NCI-H1048 (cell line): Measurements from ENCODE around the gene PCYT2.
A peak's percentile ranks its signal among the peaks of the same experiment; 100 is the strongest.

ENCODE experiments used
- DNase-seq: peaks from one replicate; lab custom pipeline; 2025; lab: John Stamatoyannopoulos, UW

PCYT2 gene

GRCh38 chr17:81869221-81870130 is 41.7 kb downstream of the PCYT2 start:
- DNase-seq: no peak

DNA sequence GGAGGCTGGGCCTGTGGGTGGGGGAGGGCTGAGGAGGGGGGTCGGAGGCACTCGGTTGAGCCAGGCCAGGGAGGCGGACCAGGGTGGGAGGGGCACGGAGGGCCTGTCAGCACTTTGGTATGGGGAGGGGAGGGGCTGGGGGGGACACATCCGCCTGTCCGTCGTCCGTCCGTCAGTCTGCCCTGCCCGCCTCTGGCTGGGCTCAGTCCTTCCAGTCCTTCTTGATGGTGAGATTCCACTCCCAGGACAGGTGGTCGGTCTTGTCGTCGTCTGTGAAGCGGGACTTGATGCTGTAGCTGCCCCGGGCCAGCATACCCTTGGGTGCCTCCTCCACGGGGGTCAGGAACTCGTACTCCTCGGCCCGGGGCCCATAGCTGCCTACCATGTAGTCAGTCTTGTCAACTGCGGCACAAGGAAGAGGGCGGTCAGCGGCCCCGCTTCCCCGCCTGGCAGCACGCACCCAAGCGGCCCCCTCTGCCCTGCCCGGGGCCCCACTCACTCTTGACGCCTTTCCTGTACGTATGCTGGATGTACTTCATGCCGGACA is 42.5 kb downstream of the PCYT2 start:
- DNase-seq: no peak

- no peak for DNase-seq
Observed at GRCh38 chr17:81867991-81868673, 43.1 kb downstream of the PCYT2 start.

GRCh38 chr17:81867170-81867990 is 43.8 kb downstream of the PCYT2 start:
- no peak for DNase-seq

GRCh38 chr17:81866440-81867169 is 44.6 kb downstream of the PCYT2 start:
- DNase-seq: no peak

DNA sequence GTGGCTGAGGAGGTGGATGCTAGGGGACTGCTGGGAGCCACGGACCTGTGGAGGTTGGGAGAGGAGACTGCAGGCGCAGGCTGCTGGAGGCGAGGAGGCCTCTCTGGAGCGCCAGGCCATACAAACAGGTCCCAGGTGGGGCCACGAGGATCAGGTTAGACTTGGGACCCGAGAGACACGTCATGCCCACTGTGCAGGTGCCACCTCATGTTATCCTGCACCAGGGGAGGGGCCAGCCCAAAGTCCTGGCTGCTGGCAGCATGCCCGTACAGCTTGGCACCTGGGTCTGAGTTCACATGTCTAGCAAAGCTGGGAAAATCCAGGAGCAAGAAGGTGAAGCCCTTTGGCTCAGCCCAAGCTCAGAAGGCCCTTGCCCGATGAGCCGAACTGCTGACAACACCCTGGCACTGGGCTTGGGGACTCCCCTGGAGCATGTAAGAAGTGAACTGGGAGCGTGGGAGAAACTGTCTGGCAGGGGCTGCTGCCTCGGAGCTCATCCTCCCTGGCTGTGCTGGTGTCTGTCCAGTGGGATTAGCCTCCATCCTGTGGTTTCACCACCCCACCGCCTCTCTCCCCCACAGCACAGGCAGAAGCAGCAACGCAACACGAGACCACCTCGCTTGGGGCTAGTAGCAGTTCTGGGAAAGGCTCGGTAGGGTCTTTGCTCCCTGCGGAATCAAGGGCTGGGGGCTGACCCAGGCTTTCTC is 45.3 kb downstream of the PCYT2 start:
- DNase-seq: no peak

GRCh38 chr17:81865358-81865732 is 45.9 kb downstream of the PCYT2 start:
- no peak for DNase-seq

- DNase-seq: no peak
Observed at GRCh38 chr17:81863833-81864768, 47.1 kb downstream of the PCYT2 start.

DNA sequence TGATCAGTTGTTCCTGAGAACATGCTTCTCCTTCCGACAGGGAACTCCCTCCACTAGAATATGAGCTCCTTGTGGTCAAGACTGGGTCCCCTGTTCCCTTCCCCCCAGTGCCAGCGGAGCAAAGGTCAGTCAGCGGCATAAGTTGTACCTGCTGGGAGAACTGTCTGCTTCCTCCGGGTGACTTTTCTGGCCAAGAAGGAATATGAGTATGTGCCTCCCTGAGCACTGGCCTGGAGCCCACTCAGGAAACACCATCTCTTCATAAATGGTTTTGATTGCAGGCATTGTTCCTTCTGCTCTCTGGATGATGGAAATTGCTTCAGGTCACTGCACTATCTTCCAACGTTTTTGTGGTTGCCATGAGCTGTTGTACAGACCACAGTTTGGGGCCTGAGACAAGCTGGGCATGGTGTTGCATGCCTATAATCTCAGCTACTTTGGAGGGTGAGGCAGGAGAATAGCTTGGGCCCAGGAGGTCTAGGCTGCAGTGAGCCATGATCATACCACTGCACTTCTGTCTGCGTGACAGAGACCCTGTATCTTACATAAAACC is 48.0 kb downstream of the PCYT2 start:
- no peak for DNase-seq

DNA sequence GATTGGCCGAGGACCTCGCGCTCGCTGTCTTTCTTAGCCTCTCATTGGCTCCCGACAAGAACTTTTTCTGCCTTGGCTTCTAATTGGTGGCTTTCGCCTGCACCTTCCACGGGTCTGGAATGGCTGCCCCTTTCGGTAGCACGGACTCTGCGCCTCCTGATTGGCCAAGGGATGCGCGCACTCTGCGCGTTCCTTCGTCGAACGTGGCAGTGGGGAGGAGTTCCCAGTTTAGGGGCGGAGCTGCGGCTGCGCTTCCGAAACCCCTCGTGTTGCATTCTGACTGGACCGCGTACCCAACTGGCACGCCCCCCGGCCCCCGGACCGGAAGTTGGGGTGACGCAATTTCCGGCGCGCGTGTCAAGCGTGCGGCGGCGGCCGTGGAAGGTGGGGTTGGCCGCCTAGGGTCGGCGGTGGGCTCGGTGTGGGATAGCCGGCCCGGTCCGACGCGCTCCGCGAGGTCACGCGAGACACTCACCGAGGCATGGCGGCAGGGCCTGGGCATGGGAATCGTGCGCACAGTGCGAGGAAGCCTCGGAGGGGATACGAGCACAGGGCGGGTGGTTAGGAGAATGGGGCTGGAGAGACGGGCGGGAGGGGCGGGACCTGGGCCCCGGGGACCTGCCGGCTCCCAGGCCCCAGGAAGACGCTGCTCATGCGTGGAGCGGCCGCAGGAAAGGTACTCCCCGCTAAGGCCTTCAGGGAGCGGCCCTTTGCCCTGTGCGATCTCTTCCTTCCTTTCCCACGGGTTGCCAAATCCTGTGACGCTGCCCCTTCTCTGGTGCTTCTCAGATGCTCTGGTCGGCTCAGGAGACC is 50.2 kb downstream of the PCYT2 start:
- DNase-seq: peak; percentile 99

- DNase-seq: no peak
Observed at GRCh38 chr17:81859906-81860755, 51.1 kb downstream of the PCYT2 start, which contains the start of gene P4HB. Gene P4HB, minus strand, starts transcription at chr17:81860535. Its CDS starts 64 bp downstream, at chr17:81860471.

- no peak for DNase-seq
Observed at GRCh38 chr17:81858967-81859905, 52.0 kb downstream of the PCYT2 start.

DNA sequence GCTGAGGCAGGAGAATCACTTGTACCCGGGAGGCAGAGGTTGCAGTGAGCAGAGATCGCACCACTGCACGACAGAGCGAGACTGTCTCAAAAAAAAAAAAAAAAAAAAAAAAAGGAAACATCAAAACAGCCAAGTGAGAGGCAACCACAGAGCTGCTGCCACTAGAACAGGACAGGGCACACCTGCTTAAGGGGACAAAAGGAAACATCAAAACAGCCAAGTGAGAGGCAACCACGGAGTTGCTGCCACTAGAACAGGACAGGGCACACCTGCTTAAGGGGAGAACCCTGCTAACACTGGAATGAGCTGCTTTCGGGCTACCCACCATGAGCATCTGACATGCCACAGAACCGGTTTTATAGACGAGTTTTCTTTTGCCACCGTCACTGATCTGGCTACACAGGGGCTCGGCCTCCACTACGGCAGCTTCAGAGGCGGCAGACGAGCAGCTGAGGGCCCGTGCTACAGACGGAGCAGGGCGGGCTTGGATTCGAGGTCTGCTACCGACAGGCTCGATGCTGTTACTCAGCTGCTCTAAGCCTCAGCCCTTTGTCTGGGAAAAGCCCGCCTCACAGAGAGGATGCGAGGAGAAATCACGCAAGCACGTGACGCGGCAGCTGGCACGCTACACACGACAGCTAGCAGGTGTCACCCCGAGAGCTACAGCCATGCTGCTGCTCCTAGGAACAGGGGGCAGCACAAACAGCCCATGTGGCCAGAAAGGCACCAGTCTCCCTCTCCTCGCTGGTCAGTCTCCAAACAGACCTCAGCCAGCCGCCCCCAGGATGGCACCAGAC is 52.8 kb downstream of the PCYT2 start:
- DNase-seq: no peak

- no peak for DNase-seq
Observed at GRCh38 chr17:81854974-81855774, 56.0 kb downstream of the PCYT2 start.

DNA sequence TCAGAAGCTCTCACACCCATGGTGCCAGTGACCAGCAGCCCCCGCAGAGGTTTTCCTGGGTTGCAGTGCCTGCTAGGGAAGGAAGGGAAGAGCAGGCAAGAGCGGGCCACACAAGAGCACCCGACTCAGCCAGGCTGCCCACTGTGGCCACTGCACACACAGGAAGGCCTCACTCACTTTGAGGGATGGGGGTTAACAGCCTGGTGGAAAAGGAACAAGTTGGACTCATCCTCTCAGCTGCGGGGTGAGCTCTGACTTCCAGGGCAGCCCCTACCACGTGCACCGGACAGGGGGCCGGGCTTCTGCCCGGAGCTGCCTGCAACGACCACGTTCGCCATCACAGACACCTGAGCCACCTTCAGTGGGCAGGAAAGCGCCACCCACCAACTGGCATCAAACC is 59.0 kb downstream of the PCYT2 start:
- no peak for DNase-seq
